ENCODE measurements around the gene PERCC1.

- TF ChIP-seq CTCF (IDR thresholded peaks at IDR 0.05; ENCODE audit: insufficient read depth, low read length, poor library complexity, severe bottlenecking): no peak
- no peak for TF ChIP-seq EZH2phosphoT487 (conservative IDR thresholded peaks at IDR 0.05; ENCODE audit: low read length)
These were observed 3.1 kb upstream of the PERCC1 start for GRCh38 chr16:1427473-1428461.

Measured in SU-DHL-6 (cell line).